Measurements from ENCODE around the gene TPPP2. TPM values are rescaled to one million over a fixed set of nuclear protein-coding genes. Genes with fewer than 3 reads are reported as not detected.

Gene TPPP2
- total and polyA plus RNA-seq, 9 of the 15 experiments (the other 6 are each of a cell fraction or from before 2014, with no cell fraction given): 0.18 TPM; not detected in 8

- TF ChIP-seq CTCF (IDR thresholded peaks at IDR 0.05 in 2 of 3, conservative IDR thresholded peaks at IDR 0.05 in 1 of 3; ENCODE audit: insufficient read depth in 2 of 3, low read depth in 1 of 3, low read length in 3 of 3): peak; percentile 15 to 51 (median 49); a peak in 4 of 6 replicates
- TF ChIP-seq, protein P1, sequence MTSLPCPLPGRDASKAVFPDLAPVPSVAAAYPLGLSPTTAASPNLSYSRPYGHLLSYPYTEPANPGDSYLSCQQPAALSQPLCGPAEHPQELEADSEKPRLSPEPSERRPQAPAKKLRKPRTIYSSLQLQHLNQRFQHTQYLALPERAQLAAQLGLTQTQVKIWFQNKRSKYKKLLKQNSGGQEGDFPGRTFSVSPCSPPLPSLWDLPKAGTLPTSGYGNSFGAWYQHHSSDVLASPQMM (CRISPR knock-in tag; IDR thresholded peaks at IDR 0.05): no peak
- TF ChIP-seq ZNF24 (IDR thresholded peaks at IDR 0.05): peak; percentile 41; the same call in 1 of the 2 replicates
These were observed 37.0 kb downstream of the TPPP2 start (continued) for GRCh38 chr14:21066882-21067502.

GRCh38 chr14:21068521-21069387 lies 38.7 kb downstream of the TPPP2 start:
- FAIRE-seq (peak; percentile 82), ATAC-seq (peak; percentile 81), DNase-seq (ENCODE audit: extremely low read depth in 1 of 4, low spot score in 3 of 4) (peak; percentile 61 to 75 (median 65))
- no peaks in the 10 kb centered on the region for H4K20me1 ChIP-seq (replicated peaks; ENCODE audit: control insufficient read depth, insufficient read depth, low read length)
- no peak overlapping the region for H3K27ac ChIP-seq (ENCODE audit: extremely low read depth, low read depth, low read length)
- H3K9ac ChIP-seq (ENCODE audit: insufficient read depth in 1 of 2, low read depth in 2 of 2, low read length in 2 of 2): peak overlapping the region in 1 of 2 experiments; percentile 42; a peak in 2 of 4 replicates
- H3K36me3 ChIP-seq (ENCODE audit: control insufficient read depth, insufficient read depth, low read length): no peaks in the 10 kb centered on the region
- intact Hi-C loops (cut with micrococcal nuclease) (loop anchor here (1.0 kb wide), 2 partner anchors 22 to 36 kb away; no protein-coding TSS in a partner anchor), in situ Hi-C loops (cut with MboI) (no loop called here)
- H3K27me3 ChIP-seq (ENCODE audit: control insufficient read depth in 2 of 2, insufficient read depth in 2 of 2, low read length in 2 of 2): no peaks in the 10 kb centered on the region
- no peaks in the 10 kb centered on the region for H3K9me1 ChIP-seq (ENCODE audit: control insufficient read depth, insufficient read depth, low read length)
- no peaks in the 10 kb centered on the region for H3K9me3 ChIP-seq (replicated peaks; ENCODE audit: control insufficient read depth, insufficient read depth, low read depth, low read length)
- H3K4me2 ChIP-seq (ENCODE audit: insufficient read depth, low read length): peak overlapping the region; percentile 49
- H3K4me1 ChIP-seq (replicated peaks in 1 of 2; ENCODE audit: control insufficient read depth in 2 of 2, insufficient read depth in 2 of 2, low read length in 2 of 2): peaks cover 2 to 36% of the 10 kb centered on the region in 2 experiments; a peak in 3 of 5 replicates
- no peaks in the 10 kb centered on the region; the same call in 2 of the 3 replicates for H3K79me2 ChIP-seq (ENCODE audit: control insufficient read depth, insufficient read depth, low read length)
- CTCF ChIA-PET (ENCODE audit: low intra/inter-chr PET ratio): interaction anchor here (0.6 to 4.6 kb wide), 4 partner anchors 24 to 311 kb away, joined by 3 to 54 read pairs (median 10); no protein-coding TSS in a partner anchor
- no TSS peak for BruUV-seq (replicated peaks)
- H2AFZ ChIP-seq (ENCODE audit: low read depth, low read length): peak overlapping the region; percentile 80
- POLR2A ChIA-PET: interaction anchor here (0.6 to 0.8 kb wide), 3 partner anchors 19 to 70 kb away, joined by 3 to 4 read pairs (median 3); partner anchors contain the start of gene SLC39A2
- no peak overlapping the region for H3K4me3 ChIP-seq
- WGBS (ENCODE audit: insufficient coverage, low coverage, missing lambda C conversion rate): 10% methylated on average over 26 of the region's 45 CpGs
- TF ChIP-seq TEAD2 (tag; IDR thresholded peaks at IDR 0.05) (no peak), ARNT (IDR thresholded peaks at IDR 0.05) (no peak), TFAP4 (CRISPR knock-in tag; IDR thresholded peaks at IDR 0.05; ENCODE audit: borderline replicate concordance) (peak; percentile 22; the same call in 1 of the 2 replicates), CREB3L1 (IDR thresholded peaks at IDR 0.05; ENCODE audit: borderline replicate concordance, low read depth) (no peak), HLTF (IDR thresholded peaks at IDR 0.05) (no peak), PKNOX1 (IDR thresholded peaks at IDR 0.05) (no peak)

All from K562 (cell line).